Measurements from ENCODE around the gene BARHL1. TPM values are rescaled to one million over a fixed set of nuclear protein-coding genes. Genes with fewer than 3 reads are reported as not detected.

Gene BARHL1
- total RNA-seq, 1 donor from 2014 or later = not detected

DNA sequence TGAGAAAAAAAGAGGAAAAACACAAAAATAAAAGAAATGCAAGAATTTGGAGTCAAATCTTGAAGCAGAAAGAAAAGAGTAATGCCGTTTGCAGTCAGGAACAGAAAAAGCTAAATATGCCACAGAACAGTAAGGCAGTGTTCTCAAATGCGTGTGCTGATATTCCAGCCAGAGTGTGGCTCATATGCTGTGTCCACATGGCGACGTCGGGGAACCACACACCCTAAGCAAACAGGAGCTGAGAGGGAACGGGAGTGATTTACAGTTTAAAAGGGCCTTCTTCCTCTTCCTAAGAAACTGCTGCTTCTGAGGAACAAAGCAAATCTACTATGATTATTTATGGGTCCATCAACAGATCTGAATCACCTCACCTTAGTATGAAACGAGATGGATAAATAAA lies 44.7 kb downstream of the BARHL1 start:
- TF ChIP-seq, protein P1, sequence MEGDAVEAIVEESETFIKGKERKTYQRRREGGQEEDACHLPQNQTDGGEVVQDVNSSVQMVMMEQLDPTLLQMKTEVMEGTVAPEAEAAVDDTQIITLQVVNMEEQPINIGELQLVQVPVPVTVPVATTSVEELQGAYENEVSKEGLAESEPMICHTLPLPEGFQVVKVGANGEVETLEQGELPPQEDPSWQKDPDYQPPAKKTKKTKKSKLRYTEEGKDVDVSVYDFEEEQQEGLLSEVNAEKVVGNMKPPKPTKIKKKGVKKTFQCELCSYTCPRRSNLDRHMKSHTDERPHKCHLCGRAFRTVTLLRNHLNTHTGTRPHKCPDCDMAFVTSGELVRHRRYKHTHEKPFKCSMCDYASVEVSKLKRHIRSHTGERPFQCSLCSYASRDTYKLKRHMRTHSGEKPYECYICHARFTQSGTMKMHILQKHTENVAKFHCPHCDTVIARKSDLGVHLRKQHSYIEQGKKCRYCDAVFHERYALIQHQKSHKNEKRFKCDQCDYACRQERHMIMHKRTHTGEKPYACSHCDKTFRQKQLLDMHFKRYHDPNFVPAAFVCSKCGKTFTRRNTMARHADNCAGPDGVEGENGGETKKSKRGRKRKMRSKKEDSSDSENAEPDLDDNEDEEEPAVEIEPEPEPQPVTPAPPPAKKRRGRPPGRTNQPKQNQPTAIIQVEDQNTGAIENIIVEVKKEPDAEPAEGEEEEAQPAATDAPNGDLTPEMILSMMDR (IDR thresholded peaks at IDR 0.05) = no peak
- no peak overlapping the region for H3K4me3 ChIP-seq
- DNase-seq (ENCODE audit: low spot score in 2 of 2) = no peak
- H3K36me3 ChIP-seq = peaks cover 53 to 68% of the 10 kb centered on the region in 2 donors
- intact Hi-C loops (cut with DNase I) = no loop called here
- no peak overlapping the region for H3K27ac ChIP-seq
- H3K27me3 ChIP-seq = no peaks in the 10 kb centered on the region
- no peaks in the 10 kb centered on the region for H3K4me1 ChIP-seq
- no peaks in the 10 kb centered on the region for H3K9me3 ChIP-seq

DNA sequence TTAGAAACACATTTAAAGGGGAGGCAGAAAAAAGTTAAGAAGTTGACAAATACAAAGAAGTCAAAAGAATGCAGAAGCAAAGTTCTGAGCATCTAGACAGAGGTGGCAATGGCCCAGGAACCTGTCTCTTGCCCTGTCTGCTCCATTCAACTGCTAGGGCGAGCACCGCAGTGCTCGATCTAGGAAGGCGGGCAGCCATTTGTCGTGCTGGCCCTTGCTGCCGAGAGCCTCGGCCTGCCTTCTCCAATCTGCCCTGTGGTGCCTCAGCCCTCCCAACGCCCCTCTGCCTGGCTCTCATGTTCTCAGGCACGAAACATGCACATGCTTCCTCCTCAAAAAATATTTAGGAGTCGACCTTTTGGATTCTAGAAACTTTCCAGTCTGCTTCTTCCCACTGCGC lies 45.2 kb downstream of the BARHL1 start:
- H3K36me3 ChIP-seq = peaks cover 49 to 64% of the 10 kb centered on the region in 2 donors
- H3K27me3 ChIP-seq = no peaks in the 10 kb centered on the region
- TF ChIP-seq, protein P1 (IDR thresholded peaks at IDR 0.05) = no peak
- no peaks in the 10 kb centered on the region for H3K4me1 ChIP-seq
- DNase-seq (ENCODE audit: low spot score in 2 of 2) = no peak
- intact Hi-C loops (cut with DNase I) = no loop called here
- no peaks in the 10 kb centered on the region for H3K9me3 ChIP-seq
- no peak overlapping the region for H3K4me3 ChIP-seq
- no peak overlapping the region for H3K27ac ChIP-seq

DNA sequence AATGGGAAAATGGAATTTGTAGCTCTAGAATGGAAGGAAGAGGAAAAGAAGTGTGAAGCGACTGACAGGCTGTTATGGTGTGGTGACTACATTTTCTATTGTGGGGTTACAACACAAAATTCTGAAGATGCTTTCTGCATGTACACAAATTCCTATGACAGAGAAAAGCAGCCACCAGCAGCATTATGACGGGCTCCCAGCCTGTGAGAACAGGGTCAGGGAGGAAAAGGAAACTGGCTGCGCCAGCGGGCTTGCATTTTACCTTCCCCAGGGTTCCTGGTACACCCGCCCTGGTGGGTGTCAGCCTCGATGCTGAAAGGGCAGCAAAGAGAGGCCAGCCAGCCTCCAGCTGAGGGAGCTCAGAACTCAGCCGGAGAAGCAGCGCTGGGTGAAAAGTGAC lies 46.3 kb downstream of the BARHL1 start:
- H3K27ac ChIP-seq = no peak overlapping the region
- intact Hi-C loops (cut with DNase I) = no loop called here
- no peak for DNase-seq (ENCODE audit: low spot score in 2 of 2)
- TF ChIP-seq, protein P1 (IDR thresholded peaks at IDR 0.05) = no peak
- no peaks in the 10 kb centered on the region for H3K4me1 ChIP-seq
- H3K9me3 ChIP-seq = no peaks in the 10 kb centered on the region
- peaks cover 43 to 58% of the 10 kb centered on the region in 2 donors for H3K36me3 ChIP-seq
- H3K4me3 ChIP-seq = no peak overlapping the region
- no peaks in the 10 kb centered on the region for H3K27me3 ChIP-seq

DNA sequence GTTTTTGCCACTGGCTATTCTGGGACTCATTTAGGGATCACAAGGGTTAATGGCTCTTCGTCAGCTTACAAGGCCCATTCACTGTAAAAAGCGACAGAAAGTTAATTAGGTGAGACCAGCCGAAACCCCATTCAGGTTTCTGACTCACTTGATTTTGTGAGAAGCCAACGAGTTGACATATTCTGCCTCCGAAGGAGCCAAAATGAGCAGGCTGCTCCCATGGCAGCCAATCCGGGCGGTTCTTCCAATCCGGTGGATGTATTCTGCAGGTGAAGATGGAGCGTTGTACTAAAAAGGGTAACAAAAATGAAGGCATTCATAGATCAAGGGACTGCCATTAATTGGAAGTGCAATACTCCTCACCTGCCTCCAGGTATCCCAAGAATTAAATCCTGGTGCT lies 47.7 kb downstream of the BARHL1 start:
- Histone ChIP-seq H3K4me3 (no peak overlapping the region), H3K4me1 (no peaks in the 10 kb centered on the region), H3K27ac (no peak overlapping the region), H3K36me3 (peaks cover 42 to 51% of the 10 kb centered on the region in 2 donors), H3K9me3 (no peaks in the 10 kb centered on the region), H3K27me3 (no peaks in the 10 kb centered on the region)
- intact Hi-C loops (cut with DNase I) = no loop called here
- no peak for DNase-seq (ENCODE audit: low spot score in 2 of 2)
- TF ChIP-seq, protein P1 (IDR thresholded peaks at IDR 0.05) = no peak

DNA sequence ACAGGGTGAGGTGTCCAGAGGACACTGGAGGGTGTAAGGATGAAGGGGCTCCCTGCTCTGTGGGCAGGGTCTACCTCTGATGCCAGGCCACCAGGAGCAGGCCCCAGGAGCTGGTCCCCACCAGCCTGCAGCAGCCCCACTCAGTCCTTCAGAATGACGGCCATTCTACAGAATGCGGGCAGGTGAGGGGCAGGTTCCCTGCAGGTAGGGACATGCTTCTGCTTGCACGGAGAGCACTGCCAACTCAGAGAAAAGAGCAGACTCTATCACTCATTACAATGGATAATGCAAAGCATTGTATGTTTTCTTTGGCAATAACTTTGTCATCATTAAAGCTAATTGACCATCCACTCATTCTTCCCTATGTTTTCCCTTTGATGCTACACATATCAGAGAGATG lies 48.4 kb downstream of the BARHL1 start:
- Histone ChIP-seq H3K9me3 (no peaks in the 10 kb centered on the region), H3K36me3 (peaks cover 40 to 47% of the 10 kb centered on the region in 2 donors), H3K27me3 (no peaks in the 10 kb centered on the region), H3K4me1 (no peaks in the 10 kb centered on the region), H3K27ac (no peak overlapping the region), H3K4me3 (no peak overlapping the region)
- intact Hi-C loops (cut with DNase I) = no loop called here
- TF ChIP-seq, protein P1 (IDR thresholded peaks at IDR 0.05) = no peak
- no peak for DNase-seq (ENCODE audit: low spot score in 2 of 2)

DNA sequence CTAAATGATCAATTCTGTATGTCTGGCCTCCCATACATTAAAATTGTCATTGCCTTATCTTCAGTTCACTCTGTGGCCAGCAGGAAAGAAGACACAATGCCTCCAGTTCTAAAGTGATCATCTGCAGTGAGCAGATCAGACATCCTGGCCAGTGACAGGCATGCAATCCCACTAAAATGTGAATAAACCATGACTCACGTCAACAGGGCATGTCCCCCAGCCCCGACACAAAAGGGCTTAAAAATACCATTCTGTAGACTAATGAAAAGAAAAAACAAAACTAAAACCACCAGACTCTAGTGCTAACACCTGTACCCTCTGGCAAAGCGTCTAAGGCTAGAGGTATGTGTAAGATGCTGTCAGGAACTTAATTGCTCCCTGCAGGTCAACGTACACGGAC lies 48.9 kb downstream of the BARHL1 start:
- intact Hi-C loops (cut with DNase I) = no loop called here
- H3K4me3 ChIP-seq = no peak overlapping the region
- H3K27me3 ChIP-seq = no peaks in the 10 kb centered on the region
- H3K4me1 ChIP-seq = no peaks in the 10 kb centered on the region
- DNase-seq (ENCODE audit: low spot score in 2 of 2) = no peak
- no peaks in the 10 kb centered on the region for H3K9me3 ChIP-seq
- TF ChIP-seq, protein P1 (IDR thresholded peaks at IDR 0.05) = no peak
- H3K27ac ChIP-seq = no peak overlapping the region
- H3K36me3 ChIP-seq = peaks cover 40 to 48% of the 10 kb centered on the region in 2 donors

Measured in ascending aorta (tissue), 2 donors.